Peyer's patch (tissue), 4 donors: ENCODE measurements around the gene AFAP1L1. TPM values are rescaled to one million over a fixed set of nuclear protein-coding genes. Genes with fewer than 3 reads are reported as not detected.
A peak's percentile ranks its signal among the peaks of the same experiment; 100 is the strongest.

Experiments
- DNase-seq, 3 donors: peaks; one replicate each; pipeline ENCODE4 v3.0.0-alpha.2; 2017 to 2019
- H3K27ac ChIP-seq, 4 donors: fragments of 200-600 bp; sonication (generic); one replicate each; pipeline ENCODE4 v1.5.1; 2016 to 2019
- H3K27me3 ChIP-seq, 2 donors: fragments of 200-600 bp; sonication (generic); one replicate each; pipeline ENCODE4 v1.5.1; 2019
- H3K36me3 ChIP-seq, 3 donors: fragments of 200-600 bp; sonication (generic); one replicate each; pipeline ENCODE4 v1.5.1; 2016 to 2019
- H3K4me1 ChIP-seq, 4 donors: fragments of 200-600 bp; sonication (generic); one replicate each; pipeline ENCODE4 v1.5.1; 2016 to 2019
- H3K4me3 ChIP-seq, 4 donors: fragments of 200-600 bp; sonication (generic); 1 replicate in 3 of 4; 2 replicates in 1 of 4; pipeline ENCODE4 v1.5.1; 2016 to 2019; ENCODE audit warnings: mild to moderate bottlenecking in 1 of 4
- H3K9me3 ChIP-seq, 4 donors: fragments of 200-600 bp; sonication (generic); one replicate each; pipeline ENCODE4 v1.5.1; 2016 to 2019; ENCODE audit warnings: mild to moderate bottlenecking in 1 of 4
- POLR2A ChIP-seq, 2 donors: fragments of 450-650 bp; IDR thresholded peaks; one replicate each; pipeline ENCODE4 v1.5.1; 2017; ENCODE audit warnings: antibody characterized with exemption in 2 of 2, mild to moderate bottlenecking in 2 of 2, moderate library complexity in 2 of 2
- total RNA-seq, 4 donors: library from RNA; depleted of rRNA; stranded (reverse); fragments of >200 nt; gene quantifications; one replicate each; pipeline ENCODE4 v1.1.0, GENCODE V29; 2016
- TF ChIP-seq, protein P1 (sequence below), 6 experiments: fragments of 450-650 bp in 4 of 6; fragments of 200-600 bp in 2 of 6; sonication (generic) in 1 of 6; IDR thresholded peaks; one replicate each; pipeline ENCODE4 v1.5.1; 2017 to 2019; ENCODE audit warnings: antibody characterized with exemption in 6 of 6, mild to moderate bottlenecking in 3 of 6, moderate library complexity in 1 of 6

AFAP1L1 gene
- total RNA-seq, 4 donors from 2014 or later, result 3.3 to 14.9 (median 4.9) TPM

DNA sequence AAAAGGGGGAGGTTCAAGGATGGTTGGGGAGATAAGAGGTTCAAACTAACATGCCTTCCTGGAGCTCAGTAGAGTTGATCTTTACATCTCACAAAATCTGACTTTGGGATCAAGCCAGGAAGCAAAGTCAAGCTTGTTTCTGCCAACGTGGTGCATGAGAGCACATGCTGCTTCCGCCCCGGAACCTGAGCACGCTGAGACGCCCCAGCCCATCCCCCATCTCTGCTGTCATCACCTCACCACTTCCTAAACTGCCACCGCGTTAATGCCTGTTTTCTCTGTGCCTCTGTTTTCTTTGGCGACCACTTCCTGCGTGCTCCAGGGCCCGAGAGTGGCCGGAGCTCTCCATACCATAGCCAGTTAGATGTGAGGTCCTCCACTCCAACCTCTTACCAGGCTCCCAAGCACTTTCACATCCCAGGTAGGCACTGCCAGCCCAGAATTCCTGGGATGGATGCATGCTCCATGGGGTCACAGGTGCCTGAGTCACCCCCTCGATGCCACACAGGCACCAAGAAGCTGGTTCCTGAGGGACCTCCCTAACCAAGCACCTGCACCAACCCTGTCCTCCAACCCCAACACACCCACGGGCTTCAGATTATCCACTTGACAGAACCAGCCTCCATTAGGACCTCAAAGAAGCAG lies 31.2 kb upstream of the AFAP1L1 start:
- no peaks in the 10 kb centered on the region for H3K9me3 ChIP-seq
- H3K4me3 ChIP-seq, result no peak overlapping the region
- H3K27me3 ChIP-seq, result no peaks in the 10 kb centered on the region
- H3K4me1 ChIP-seq, result no peaks in the 10 kb centered on the region
- no peaks in the 10 kb centered on the region for H3K36me3 ChIP-seq
- peak overlapping the region in 3 of 4 donors; percentile 27 to 34 (median 31) for H3K27ac ChIP-seq
- peak in 2 of 3 donors; percentile 73 to 87 for DNase-seq
- TF ChIP-seq, protein P1, sequence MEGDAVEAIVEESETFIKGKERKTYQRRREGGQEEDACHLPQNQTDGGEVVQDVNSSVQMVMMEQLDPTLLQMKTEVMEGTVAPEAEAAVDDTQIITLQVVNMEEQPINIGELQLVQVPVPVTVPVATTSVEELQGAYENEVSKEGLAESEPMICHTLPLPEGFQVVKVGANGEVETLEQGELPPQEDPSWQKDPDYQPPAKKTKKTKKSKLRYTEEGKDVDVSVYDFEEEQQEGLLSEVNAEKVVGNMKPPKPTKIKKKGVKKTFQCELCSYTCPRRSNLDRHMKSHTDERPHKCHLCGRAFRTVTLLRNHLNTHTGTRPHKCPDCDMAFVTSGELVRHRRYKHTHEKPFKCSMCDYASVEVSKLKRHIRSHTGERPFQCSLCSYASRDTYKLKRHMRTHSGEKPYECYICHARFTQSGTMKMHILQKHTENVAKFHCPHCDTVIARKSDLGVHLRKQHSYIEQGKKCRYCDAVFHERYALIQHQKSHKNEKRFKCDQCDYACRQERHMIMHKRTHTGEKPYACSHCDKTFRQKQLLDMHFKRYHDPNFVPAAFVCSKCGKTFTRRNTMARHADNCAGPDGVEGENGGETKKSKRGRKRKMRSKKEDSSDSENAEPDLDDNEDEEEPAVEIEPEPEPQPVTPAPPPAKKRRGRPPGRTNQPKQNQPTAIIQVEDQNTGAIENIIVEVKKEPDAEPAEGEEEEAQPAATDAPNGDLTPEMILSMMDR (IDR thresholded peaks at IDR 0.05), result no peak
- no peak for TF ChIP-seq POLR2A (IDR thresholded peaks at IDR 0.05)

DNA sequence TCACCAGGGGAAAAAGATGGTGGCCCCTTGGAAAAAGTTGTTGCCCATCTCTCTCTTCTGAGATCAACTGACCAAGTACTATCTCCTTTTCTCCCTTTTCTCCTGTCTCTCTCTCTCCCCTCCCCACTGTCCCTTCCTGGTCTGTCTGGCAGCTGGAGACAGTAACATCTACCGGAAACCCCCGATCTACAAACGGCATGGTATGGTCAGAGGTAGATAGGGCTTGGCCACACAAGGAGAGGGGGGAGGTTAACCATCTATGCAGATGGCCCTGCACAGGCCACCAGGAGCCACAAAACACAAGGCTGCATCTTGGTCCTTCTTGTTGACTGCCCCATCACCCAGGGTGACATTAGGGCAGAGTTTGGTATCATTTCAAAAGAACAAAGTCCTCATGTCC lies 29.3 kb upstream of the AFAP1L1 start:
- no peak overlapping the region for H3K4me3 ChIP-seq
- H3K27me3 ChIP-seq, result no peaks in the 10 kb centered on the region
- H3K36me3 ChIP-seq, result no peaks in the 10 kb centered on the region
- no peaks in the 10 kb centered on the region for H3K9me3 ChIP-seq
- no peak for TF ChIP-seq POLR2A (IDR thresholded peaks at IDR 0.05)
- TF ChIP-seq, protein P1 (IDR thresholded peaks at IDR 0.05), result no peak
- H3K4me1 ChIP-seq, result no peaks in the 10 kb centered on the region
- DNase-seq, result no peak
- H3K27ac ChIP-seq, result no peak overlapping the region

DNA sequence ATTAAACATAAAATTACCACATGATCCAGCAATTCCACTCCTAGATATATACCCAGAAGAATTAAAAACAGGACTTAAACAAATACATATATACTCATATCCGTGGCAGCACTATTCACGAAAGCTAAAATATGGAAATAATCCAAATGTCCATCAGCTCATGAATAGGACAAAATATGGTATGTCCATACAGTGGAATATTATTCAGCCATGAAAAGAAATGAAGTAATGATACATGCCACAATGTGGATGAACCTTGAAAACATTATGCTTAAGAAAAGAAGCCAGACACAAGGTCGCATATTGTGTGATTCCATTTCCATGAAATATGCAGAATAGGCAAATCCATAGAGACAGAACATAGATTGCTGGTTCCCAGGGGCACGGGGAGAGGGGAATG lies 24.8 kb upstream of the AFAP1L1 start:
- H3K36me3 ChIP-seq, result peaks cover 0 to 5% (median 0%) of the 10 kb centered on the region in 3 donors

DNA sequence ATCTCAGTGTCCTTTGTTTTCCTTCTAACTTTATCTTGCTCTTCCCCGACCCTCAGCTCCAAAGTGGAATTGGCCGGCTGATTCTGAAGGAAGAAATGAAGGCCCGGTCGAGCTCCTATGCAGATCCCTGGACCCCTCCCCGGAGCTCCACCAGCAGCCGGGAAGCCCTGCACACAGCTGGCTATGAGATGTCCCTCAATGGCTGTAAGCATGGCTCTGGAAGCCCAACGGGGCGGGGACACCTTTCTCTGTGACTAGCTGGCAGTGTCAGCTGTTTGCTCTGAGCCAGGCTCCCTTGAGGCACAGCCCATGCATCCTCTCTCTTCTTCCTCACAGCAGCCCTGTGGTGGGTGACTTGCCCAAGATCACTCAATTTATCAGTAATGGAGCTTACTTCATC lies 23.9 kb upstream of the AFAP1L1 start:
- no peak overlapping the region for H3K27ac ChIP-seq
- no peaks in the 10 kb centered on the region for H3K4me1 ChIP-seq
- DNase-seq, result no peak
- TF ChIP-seq POLR2A (IDR thresholded peaks at IDR 0.05), result no peak
- TF ChIP-seq, protein P1 (IDR thresholded peaks at IDR 0.05), result no peak
- H3K9me3 ChIP-seq, result no peaks in the 10 kb centered on the region
- H3K4me3 ChIP-seq, result no peak overlapping the region
- H3K27me3 ChIP-seq, result no peaks in the 10 kb centered on the region
- peaks cover 0 to 5% (median 0%) of the 10 kb centered on the region in 3 donors for H3K36me3 ChIP-seq

More for the DNA sequence above, 24.8 kb upstream of the AFAP1L1 start:
- no peak for TF ChIP-seq POLR2A (IDR thresholded peaks at IDR 0.05)
- TF ChIP-seq, protein P1 (IDR thresholded peaks at IDR 0.05), result no peak
- Histone ChIP-seq H3K9me3 (no peaks in the 10 kb centered on the region), H3K27ac (no peak overlapping the region), H3K27me3 (no peaks in the 10 kb centered on the region), H3K4me3 (no peak overlapping the region), H3K4me1 (no peaks in the 10 kb centered on the region)
- DNase-seq, result no peak

DNA sequence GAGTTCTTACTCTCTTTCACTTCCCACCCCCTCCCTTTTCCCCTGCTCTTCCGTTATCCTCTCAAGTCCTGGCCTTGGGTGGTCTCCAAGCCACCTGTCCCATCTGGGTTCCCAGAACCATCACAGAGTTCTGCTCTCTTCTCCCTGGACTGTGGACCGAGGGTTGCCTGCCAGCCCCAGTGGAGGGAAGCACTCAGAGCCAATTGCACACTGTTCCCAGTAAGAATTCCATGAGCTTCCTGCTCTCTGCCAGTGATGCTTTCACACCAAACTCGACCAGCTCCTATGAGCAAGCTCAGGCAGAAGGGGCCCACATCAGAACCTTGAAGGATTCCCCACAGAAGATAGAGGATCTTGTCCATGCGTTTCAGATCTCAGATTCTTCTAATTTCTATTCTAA lies 20.1 kb upstream of the AFAP1L1 start:
- TF ChIP-seq, protein P1 (IDR thresholded peaks at IDR 0.05), result no peak
- TF ChIP-seq POLR2A (IDR thresholded peaks at IDR 0.05), result no peak
- DNase-seq, result no peak

More for the DNA sequence above, 20.1 kb upstream of the AFAP1L1 start:
- Histone ChIP-seq H3K36me3 (peaks cover 0 to 5% (median 0%) of the 10 kb centered on the region in 3 donors), H3K27me3 (no peaks in the 10 kb centered on the region), H3K4me1 (no peaks in the 10 kb centered on the region), H3K27ac (no peak overlapping the region), H3K4me3 (no peak overlapping the region), H3K9me3 (no peaks in the 10 kb centered on the region)
